SK-N-SH treated with all-trans-retinoic acid at 6 μM for 48 hours (cell line): ENCODE data around the gene SMIM14.

ENCODE experiments used
- CREB5 ChIP-seq: fragments of 250-450 bp; sonication (Bioruptor Pico); IDR thresholded peaks from 2 replicates; pipeline ENCODE4 v1.5.1; 2020; ENCODE audit warnings: low read depth, mild to moderate bottlenecking, moderate library complexity
- CSDC2 ChIP-seq: fragments of 250-450 bp; sonication (Bioruptor Pico); IDR thresholded peaks from 2 replicates; pipeline ENCODE4 v1.5.0; 2020; ENCODE audit warnings: mild to moderate bottlenecking, moderate library complexity
- CSRNP3 ChIP-seq: fragments of 250-450 bp; sonication (Bioruptor Pico); IDR thresholded peaks from 2 replicates; pipeline ENCODE4 v1.5.1; 2021; ENCODE audit warnings: mild to moderate bottlenecking, moderate library complexity
- GLIS3 ChIP-seq: fragments of 250-450 bp; sonication (Bioruptor Pico); IDR thresholded peaks from 2 replicates; pipeline ENCODE4 v1.5.0; 2020; ENCODE audit warnings: mild to moderate bottlenecking, moderate library complexity
- ISL1 ChIP-seq: fragments of 250-450 bp; sonication (Bioruptor Pico); IDR thresholded peaks from 2 replicates; pipeline ENCODE4 v2.1.2; 2022; ENCODE audit warnings: mild to moderate bottlenecking, moderate library complexity
- OSR1 ChIP-seq: fragments of 250-450 bp; sonication (Bioruptor Pico); IDR thresholded peaks from 2 replicates; pipeline ENCODE4 v1.8.0; 2022; ENCODE audit warnings: moderate library complexity, mild to moderate bottlenecking, inconsistent platforms
- PATZ1 ChIP-seq: fragments of 250-450 bp; sonication (Bioruptor Pico); IDR thresholded peaks from 2 replicates; pipeline ENCODE4 v1.8.0; 2020; ENCODE audit warnings: mild to moderate bottlenecking, moderate library complexity, borderline replicate concordance
- RARB ChIP-seq: fragments of 250-450 bp; sonication (Bioruptor Pico); IDR thresholded peaks from 2 replicates; pipeline ENCODE4 v1.8.0; 2021; ENCODE audit warnings: mild to moderate bottlenecking, moderate library complexity
- SNAI2 ChIP-seq: fragments of 250-450 bp; sonication (Bioruptor Pico); IDR thresholded peaks from 2 replicates; pipeline ENCODE4 v1.5.0; 2020; ENCODE audit warnings: mild to moderate bottlenecking, moderate library complexity
- ZFP3 ChIP-seq: fragments of 250-450 bp; sonication (Bioruptor Pico); IDR thresholded peaks from 2 replicates; pipeline ENCODE4 v1.5.0; 2020; ENCODE audit warnings: mild to moderate bottlenecking, moderate library complexity
- ZFP30 ChIP-seq: fragments of 450-650 bp; formaldehyde crosslinking; IDR thresholded peaks from 2 replicates; pipeline ENCODE4 v1.5.0; 2022; ENCODE audit warnings: mild to moderate bottlenecking, moderate library complexity

GRCh38 chr4:39597695-39598381 is 40.8 kb downstream of the SMIM14 start:
- TF ChIP-seq ZFP30 (CRISPR knock-in tag) = no peak
- no peak for TF ChIP-seq PATZ1 (CRISPR knock-in tag)
- TF ChIP-seq RARB = no peak
- TF ChIP-seq ZFP3 = no peak
- no peak for TF ChIP-seq CSRNP3 (CRISPR knock-in tag)
- TF ChIP-seq GLIS3 (CRISPR knock-in tag) = no peak
- no peak for TF ChIP-seq OSR1
- TF ChIP-seq CSDC2 = no peak
- no peak for TF ChIP-seq CREB5 (CRISPR knock-in tag)
- TF ChIP-seq ISL1 (CRISPR knock-in tag) = no peak
- no peak for TF ChIP-seq SNAI2 (CRISPR knock-in tag)
